Measurements from ENCODE around the gene NHLRC4.
A peak's percentile ranks its signal among the peaks of the same experiment; 100 is the strongest.

NHLRC4 gene, protein sequence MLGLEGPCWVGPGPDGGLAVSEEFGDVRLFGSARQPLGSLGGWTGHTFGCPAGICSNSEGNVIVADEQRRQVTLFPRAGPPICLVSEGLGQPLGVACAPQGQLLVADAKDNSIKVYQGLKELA

DNA sequence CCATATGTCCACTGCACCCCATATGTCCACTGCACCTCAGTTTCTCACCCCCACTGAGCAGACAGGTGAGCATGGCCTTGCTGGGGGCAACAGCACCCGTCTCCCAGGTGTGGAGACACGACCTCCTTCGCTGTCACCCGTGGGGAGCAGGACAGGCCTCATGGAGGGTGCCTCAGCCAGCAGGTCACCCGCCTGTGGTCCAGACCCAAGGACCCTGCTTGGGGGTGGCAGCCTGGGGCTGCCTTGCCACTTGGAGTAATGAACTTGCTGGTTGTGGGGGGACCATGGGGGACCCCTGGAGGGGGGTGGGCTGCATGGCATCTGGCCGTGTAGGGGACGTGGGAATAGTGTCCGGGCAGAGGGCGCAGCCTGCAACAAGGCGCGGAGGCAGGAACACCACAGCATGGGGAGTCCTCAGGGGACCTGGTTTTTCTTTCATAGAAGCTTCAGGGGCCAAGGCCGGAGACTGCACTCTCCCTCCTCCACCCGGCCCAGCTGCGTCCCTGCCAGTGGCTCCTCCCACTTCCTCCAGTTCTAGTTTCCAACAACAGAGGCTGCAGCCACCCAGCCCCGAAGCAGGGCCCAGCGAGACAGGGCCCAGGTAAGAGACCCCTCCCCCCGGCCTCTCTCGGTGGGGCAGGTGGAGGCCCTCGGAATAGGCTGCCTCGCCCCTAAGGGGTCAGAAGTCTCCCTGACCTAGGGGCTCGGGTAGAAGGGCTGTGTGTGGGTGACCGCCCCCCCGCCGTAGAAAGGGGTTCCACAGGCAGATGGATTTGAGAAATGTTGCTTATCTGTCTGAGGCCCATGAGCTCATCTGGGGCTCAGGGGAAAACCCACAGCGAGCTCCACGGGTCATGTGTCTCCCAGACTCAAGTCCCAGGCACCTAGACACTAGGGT lies at the start of gene NHLRC4:
Gene NHLRC4, plus strand, starts transcription at position 531 of the 898 bp plus-strand sequence. CDS start 1,043 bp downstream, outside the sequence.
- no peak for DNase-seq (ENCODE audit: low read depth)

DNA sequence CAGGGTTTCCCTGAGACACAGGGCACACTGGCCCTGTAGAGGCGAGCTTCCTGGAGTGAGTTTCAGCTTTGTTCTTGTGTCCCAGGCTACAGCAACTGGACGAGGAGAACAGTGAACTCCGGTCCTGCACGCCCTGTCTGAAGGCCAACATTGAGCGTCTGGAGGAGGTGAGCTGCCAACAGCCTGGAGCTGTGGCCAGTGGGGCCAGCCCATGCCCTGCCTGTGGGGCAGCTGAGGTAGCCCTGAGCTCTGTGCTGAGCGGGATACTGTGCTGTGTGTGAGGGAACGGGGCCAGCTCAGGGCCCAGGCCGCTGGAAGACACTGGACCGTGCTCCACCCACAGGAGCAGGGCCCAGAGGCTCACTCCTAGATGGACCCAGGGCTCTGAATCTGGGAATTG lies 47.9 kb upstream of the NHLRC4 start:
- no peak for DNase-seq (ENCODE audit: low read depth)

DNA sequence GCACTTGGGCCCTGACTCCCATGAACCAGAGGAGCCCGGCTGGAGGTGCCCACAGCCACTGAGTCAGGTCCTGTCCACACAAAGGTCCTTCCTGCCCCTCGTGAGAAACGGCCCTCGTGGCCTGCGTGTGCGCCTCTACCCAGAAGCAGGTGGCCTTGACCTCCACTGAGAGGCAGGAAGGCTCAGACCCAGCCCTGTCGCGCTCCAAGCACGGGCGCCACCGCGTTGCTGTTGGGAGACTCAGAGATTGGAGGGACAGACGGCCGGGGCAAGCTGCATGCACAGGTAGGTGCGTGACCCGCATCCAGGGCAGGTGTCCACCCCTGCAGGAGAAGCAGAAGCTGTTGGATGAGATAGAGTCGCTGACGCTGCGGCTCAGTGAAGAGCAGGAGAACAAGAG lies 47.4 kb upstream of the NHLRC4 start:
- no peak for DNase-seq (ENCODE audit: low read depth)

DNA sequence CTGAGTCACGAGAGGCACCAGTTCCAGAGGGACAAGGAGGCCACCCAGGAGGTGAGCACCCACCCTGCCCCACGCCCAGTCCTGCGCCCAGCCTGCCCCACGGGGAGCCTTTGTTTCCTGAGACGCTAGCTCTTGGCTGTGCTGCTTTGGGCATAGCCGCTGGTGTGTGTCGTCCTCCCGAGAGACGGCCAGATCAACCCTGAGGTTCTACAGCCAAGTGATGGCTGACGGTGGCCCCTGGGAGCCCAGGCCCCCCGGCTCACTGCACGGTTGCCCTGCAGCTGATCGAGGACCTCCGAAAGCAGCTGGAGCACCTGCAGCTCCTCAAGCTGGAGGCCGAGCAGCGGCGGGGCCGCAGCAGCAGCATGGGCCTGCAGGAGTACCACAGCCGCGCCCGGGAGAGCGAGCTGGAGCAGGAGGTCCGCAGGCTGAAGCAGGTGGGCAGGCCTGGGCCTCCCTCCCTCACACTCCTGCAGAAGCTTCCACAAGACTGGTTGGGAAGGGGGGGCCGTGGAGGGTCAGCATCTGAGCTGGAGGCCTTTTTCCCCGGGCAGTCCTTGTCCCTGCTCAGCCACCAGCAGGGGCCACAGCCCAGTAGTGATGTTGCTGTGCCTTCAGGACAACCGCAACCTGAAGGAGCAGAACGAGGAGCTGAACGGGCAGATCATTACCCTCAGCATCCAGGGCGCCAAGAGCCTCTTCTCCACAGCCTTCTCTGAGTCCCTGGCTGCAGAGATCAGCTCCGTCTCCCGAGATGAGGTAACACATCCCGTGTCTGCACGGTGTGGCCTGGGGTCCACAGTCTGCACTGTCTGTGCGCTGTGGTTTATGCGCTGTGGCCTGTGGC lies 46.7 kb upstream of the NHLRC4 start:
- no peak for DNase-seq (ENCODE audit: low read depth)

DNA sequence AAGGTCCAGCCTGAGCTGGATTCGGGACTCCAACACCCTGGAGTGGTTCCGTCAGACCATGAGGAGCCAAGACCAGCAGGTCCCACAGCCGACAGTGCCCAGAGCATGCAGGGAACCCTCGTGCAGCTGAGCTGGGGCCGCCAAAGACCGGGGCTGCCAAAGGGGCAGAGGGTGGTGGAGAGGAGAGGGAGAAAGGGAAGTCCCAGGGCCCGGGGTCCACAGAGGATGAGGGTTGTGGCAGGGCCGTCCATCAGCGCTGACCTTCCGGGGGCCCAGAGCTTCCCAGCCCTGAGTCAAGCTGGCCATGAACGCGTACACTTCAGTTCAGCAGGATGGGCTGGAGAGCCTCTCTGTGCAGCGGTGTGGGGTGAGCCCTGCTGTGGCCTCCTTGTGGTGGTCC lies 46.0 kb upstream of the NHLRC4 start:
- DNase-seq (ENCODE audit: low read depth), result no peak

DNA sequence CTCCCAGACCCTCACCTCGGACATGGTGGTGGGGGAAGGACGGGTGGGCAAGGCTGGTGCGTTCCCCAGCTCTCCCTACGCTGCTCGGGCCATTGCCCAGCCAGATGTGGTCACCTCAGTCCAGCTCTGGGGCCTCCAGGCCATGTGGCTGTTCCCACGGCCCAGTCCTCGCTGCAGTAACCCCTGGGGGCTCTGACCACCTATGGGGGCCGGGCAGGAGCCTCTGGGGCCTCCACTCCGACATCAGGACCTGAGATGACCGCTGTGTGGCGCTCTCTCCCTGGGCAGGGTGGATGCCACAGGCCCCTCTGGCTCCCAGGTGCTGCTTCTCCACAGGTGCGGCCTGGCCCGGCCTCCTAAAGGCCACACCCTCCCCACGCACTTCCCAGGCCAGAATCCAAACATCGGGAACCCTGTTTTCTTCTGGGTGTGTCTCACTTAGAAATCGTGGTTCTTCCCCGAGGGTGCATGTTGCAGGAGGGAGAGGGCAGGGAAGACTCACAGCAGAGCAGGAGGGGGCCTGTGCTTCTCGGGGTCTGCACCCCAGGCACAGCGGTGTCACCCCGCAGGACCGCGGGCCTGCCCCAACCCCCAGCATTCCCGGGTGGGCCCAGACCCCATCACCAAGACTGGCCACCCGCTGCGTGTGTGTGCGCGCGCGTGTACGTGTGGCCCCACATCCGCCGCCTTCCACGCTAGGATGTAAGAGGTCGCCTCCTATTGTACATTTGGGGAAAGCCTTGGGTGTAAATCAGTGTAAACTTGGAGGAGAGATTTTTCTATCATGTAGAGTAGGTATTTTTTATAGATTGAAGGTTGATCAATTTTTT lies 45.2 kb upstream of the NHLRC4 start:
- no peak for DNase-seq (ENCODE audit: low read depth)

DNA sequence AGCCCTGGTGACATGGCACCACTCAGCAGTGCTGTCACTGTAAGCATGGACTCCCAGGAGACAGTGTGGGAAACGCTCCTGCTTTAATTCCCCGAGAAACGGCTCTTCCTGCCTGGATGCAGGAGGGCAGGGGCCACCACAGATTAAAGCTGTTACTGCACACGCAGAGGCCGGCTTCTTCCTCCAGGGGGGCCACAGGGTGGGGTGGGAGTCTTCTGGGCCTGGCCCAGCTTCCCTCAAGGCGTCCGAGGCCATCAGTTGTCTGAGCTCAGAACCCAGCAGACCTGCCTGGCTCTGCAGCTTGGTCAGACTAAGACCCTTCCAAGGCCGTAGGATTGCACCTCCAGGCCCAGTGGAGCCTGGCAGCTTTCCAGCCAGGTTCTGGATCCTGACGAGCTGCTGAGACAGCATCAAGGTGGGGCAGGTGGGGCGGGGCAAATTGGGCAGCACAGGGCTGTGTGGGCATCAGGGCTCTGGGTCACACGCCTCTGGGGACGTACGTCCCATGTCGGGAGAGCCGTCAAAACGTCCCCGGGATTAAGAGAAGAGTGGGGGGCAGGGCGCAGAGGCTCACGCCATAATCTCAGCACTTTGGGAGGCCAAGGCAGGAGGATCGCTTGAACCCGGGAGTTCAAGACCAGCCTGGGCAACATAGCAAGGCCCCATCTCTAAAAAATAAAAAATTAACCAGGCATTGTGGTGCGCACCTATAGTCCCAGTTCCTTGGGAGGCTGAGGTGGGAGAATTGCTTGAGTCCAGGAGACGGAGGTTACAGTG lies 44.3 kb upstream of the NHLRC4 start:
- DNase-seq (ENCODE audit: low read depth), result no peak

DNA sequence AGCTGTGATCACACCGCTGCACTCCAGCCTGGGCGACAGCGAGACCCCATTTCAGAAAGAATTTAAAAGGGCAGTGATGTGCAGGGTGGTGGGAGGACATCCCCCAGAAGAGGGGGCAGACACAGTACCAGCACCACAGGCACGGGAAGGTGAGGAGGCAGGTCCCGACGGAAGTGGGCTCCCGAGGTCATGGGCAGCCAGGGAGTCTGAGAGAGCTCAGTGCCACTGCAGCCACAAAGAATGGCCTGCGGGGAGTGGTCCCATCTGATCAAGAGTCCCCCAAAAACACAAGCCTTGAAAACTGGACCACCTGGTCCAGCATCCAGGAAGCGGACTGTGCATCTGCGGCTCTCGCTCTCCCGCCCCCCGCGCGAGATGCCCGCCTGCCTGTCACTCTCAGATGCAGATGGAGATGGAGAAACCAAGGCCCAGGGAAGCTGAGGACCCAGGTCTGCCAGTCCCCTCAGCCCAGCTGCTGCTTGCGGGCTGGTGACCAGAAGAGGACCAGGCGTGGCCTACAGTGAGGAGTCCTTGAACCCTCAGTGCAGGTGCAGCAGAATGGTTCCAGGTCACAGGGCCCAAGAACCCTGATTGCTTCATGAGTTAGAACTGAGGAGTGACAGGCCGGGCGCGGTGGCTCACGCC lies 43.6 kb upstream of the NHLRC4 start:
- no peak for DNase-seq (ENCODE audit: low read depth)

DNA sequence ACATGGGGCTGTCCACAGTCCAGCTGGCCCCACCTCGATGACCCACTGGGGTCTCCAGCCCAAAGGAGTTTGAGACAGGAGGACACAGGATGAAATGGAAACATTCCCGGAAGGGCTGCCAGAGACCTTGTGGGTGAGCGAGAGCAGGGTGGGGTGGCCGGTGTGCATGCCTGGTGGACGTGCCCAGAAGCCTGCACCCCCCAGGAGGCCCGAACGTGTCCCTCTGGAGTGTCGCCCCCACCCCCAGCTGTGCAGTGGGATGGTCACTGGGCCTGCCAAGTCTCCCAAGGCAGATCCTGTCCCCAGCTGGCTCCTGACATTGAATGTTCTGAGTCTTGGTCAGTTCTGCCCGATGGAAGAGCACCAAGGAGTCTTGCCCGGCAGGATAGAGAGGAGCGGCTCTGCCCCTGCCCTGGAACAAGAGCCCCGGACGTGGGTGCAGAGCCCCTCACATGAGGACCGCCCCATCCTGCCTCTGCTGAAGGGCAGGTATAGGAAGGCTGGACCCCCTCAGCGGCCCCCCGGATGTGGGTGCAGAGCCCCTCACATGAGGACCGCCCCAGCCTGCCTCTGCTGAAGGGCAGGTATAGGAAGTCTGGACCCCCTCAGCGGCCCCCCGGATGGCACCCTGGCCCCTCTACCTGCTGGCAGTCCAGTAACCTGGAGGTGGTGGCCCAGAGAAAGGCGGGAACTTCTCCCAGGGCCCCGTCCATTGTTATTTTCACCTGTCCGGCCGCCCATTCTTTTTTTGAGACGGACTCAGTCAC lies 42.3 kb upstream of the NHLRC4 start:
- DNase-seq (ENCODE audit: low read depth), result no peak

DNA sequence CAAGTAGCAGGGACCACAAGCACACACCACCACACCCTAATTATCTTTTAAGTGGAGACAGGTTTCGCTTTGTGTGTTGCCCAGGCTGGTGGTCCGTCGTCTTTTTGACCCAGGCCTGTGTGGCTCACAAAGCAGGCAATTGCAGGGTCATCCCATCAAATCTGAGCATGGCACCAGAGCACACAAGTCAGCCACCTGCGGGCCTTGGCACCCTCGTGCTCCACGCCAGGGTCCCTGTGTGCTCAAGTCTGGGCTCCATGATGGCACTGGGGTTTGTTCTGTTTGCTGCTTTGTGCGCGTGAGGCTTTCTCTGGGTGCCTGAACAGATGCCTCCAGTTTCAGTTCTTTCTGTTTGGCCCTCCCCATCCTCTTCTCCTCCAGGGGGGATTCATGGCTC lies 41.7 kb upstream of the NHLRC4 start:
- DNase-seq (ENCODE audit: low read depth), result no peak

DNA sequence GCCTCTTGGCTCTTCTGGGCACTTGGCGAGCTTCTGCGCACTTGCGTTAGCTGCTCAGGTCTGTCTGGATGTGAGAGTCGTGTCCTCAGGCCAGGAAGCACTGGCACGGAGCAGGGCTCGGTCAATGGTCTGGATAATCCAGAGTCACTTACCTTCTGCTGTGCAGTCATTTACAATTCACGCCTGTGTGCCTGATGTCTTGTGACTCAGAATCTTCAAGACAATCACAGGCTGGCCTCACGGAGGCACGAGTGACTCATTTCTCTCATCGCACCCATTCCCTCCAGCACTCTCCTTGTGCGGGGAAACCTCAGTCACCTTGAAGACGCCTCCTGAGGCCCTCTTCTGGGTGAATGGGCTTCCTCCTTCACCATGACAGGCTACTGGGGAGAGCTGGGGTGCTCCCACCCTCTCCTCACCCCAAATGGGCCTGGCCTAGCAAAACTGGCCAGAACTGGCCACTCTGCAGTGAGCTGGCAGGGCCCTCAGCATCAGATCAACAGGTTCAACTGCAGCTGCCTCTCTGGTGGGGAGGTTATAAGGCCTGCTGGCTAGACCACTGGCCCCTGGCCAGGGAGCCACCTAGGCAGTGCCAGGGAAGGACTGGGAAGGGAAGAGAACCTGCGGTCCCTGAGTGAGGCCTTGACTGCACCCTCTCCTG lies 41.2 kb upstream of the NHLRC4 start:
- peak; percentile 76 for DNase-seq (ENCODE audit: low read depth)

DNA sequence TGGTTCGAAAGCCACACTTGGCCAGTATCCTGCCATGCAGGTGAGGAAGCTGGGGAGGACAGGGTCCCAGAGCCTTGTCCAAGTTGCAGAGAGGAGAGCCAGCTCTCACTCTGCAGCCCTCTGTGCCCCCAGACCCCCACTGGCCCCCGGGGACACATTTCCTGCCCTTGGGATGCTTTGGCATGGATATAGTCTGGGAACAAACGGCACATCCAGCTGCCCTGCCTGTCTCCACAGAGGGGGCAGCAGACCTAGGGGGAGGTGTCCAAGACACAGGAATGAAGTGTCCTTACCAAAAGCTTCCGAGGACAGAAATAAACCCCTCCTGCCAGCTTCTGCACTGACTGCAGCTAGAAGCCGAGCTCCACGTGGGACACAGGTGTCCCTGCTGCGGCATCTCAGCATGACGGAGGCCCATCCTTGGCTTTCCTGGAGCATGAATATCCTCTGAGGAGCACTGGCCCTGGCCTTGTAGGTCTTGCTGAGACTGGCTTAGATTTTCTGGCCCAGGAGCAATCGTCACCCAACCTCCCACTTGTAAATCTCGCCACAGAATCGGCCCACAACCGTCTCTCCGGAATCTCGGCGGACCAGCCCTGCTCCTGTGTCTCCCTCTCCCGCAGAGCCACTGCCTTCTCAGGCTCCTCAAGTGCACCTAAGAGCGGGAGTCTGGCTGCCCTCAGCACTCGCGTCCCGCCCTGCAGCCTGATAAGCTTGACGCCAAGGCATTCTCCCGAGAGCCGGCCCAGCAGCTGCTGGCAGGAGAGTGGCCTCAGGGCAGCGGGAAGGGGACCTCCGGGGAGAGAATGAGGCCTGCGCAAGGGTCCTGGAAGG lies 40.4 kb upstream of the NHLRC4 start:
- no peak for DNase-seq (ENCODE audit: low read depth)

DNA sequence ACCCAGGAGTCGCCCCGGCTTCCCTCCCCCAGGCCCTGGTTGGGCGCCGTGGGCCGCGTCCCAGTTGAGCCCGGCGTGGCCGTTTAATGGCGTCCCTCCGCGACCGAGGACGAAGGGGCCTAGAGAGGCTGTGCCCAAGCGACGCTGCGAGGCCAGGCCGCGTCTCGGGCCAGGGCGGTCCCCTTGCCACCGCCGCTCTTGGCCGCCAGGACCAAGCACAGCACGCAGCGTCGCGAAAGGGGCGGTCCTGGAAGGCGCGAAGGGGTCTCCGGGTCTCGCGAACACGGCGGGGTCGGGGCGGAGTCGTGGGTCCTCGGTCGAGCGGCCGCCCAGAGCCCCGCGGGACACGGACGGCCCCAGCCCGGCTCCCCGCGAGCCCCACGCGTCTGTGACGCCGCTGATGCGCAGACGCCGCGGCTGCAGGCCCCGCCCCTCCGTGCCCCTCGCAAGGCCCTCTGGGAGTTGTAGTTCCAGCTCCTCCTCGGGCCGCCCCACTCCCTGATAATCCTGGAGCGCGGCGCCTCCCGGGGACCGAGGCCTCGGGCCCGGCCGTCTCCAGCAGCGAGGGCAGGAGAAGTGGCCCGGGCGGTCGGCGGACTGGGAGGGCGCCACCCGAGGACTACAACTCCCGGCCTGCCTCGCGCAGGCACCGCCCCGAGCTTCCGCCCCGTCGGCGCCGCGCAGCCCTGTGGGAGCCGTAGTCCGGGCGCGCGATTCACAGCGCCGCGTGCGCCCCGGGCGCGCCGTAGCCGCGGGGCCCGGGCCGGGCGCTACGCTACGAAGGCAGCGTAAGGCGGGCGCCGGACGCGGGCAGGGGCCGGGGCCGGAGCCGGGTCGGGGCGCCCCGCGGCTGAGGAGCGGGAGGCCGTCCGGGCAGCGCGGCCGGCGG lies 39.5 kb upstream of the NHLRC4 start, which contains the start of gene CAPN15:
Gene CAPN15, plus strand, starts transcription at position 698 of the 889 bp plus-strand sequence. CDS start 19,127 bp downstream, outside the sequence.
- peak; percentile 79 for DNase-seq (ENCODE audit: low read depth)

DNA sequence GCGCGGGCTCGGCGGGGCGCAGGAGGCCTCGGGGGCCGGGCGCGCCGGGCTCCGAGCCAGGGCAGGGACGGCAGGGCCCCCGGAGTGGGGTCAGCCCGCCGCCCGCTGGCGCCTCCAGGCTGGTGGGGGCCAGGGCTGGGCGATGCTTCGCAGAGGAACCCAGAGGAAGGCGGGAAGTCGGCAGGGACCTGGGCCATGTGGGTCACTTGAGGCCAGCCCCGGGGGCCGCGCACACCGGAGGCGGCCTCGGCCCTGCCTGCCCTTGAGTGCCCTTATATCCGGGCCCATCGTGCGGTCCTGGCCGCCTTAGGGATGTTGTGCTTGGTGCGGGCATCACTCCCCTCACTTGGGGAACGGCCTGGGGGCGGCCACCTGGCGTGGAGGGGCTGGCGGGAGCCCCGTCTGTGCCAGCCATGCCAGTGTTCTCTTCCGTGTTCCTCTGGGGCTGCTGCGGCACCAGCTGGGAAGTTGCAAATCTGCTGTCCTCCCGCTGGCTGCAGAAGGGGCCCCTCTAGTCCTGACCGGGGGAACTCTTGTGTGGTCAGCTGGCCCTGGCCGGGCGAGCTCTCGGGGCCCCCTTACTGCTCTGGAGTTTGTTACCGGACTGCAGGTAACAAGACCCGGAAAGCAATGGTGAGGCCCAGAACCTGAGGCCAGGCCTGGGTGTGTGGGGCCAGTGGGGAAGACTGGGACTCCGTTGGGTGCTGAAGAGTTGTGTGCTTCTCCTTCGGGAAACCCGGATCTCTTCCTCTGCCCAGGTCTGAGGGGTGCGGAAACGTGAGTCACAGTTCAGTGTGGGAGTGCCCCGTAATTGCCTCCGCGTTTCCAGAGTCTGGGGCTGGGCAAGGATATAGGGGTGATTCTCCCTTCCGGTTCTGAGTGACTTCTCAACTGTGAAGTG lies 38.4 kb upstream of the NHLRC4 start:
- peak; percentile 25 for DNase-seq (ENCODE audit: low read depth)

DNA sequence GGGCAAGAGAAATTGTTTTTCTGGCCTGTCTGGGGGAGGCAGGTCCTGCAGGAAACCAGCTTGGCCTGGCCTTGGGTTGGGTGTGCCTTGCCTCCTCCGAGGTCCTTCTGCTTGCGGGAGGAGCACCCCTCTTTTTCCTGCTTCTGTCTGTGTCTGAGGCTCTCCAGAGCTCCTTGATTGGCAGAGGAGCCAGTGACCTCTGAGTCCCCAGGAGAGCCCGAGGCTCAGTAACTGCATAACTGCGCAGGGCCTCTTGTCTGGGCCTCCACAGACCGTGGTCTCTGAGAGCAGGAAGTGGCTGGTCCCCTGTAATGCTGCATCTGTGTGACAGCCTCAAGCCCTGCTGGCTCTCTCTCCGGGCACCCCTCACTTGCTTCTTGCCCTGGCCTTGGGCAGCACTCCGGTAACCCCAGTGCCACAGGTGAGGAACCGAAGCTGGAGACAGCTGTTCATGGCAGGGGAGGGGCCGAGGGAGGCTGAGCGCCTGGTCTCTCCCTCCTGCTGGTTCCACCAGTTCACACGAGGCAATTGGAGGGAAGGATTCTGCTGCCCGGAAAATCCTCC lies 37.7 kb upstream of the NHLRC4 start:
- DNase-seq (ENCODE audit: low read depth), result no peak

All from activated T-cell treated with anti-CD3 and anti-CD28 coated beads for 24 hours (primary cell).